Measurements from ENCODE around the gene USPL1. TPM values are rescaled to one million over a fixed set of nuclear protein-coding genes. Genes with fewer than 3 reads are reported as not detected.

Gene USPL1
- total RNA-seq, 1 donor: 11.6 TPM

DNA sequence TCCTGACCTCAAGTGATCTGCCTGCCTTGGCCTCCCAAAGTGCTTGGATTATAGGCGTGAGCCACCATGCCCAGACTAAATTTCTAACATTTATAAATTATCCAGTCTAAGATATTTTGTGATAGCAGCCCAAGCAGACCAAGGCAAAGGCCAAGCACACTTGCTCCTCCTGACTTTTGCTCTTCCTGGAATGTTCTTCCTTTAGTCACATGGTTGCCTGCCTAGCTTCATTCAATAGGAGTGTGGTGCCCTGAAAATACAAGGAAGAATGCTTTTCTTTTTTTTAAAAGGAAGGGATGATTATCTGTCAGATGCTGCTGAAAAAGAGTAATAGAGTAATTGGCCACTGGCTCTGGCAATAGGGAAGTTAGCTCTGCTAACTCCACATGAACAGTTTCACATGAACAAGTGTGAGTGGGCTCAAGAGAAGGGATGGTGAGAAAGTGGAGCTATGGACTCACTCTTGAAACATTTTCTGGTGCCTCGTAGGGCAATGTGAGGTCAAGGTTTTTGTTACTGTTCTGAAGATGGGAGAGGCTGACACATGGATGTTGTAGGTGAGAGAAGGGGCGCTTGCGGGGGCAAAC is 47.1 kb downstream of the USPL1 start:
- no peaks in the 10 kb centered on the region for H3K36me3 ChIP-seq (ENCODE audit: insufficient read depth, low read length)
- no peak for DNase-seq (ENCODE audit: insufficient read length, low spot score, missing footprints)
- H4K20me1 ChIP-seq (ENCODE audit: insufficient read depth, low read length): peaks cover 2% of the 10 kb centered on the region
- no peaks in the 10 kb centered on the region for H3K4me1 ChIP-seq (ENCODE audit: insufficient read depth, low read length)
- no peak overlapping the region for H2AFZ ChIP-seq (ENCODE audit: low read length)
- H3K4me2 ChIP-seq (ENCODE audit: insufficient read depth, low read length): no peak overlapping the region
- TF ChIP-seq, protein P1, sequence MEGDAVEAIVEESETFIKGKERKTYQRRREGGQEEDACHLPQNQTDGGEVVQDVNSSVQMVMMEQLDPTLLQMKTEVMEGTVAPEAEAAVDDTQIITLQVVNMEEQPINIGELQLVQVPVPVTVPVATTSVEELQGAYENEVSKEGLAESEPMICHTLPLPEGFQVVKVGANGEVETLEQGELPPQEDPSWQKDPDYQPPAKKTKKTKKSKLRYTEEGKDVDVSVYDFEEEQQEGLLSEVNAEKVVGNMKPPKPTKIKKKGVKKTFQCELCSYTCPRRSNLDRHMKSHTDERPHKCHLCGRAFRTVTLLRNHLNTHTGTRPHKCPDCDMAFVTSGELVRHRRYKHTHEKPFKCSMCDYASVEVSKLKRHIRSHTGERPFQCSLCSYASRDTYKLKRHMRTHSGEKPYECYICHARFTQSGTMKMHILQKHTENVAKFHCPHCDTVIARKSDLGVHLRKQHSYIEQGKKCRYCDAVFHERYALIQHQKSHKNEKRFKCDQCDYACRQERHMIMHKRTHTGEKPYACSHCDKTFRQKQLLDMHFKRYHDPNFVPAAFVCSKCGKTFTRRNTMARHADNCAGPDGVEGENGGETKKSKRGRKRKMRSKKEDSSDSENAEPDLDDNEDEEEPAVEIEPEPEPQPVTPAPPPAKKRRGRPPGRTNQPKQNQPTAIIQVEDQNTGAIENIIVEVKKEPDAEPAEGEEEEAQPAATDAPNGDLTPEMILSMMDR (IDR thresholded peaks at IDR 0.05; ENCODE audit: extremely low read depth, low read depth, low read length): no peak
- H3K4me3 ChIP-seq (ENCODE audit: insufficient read depth, low read length): no peak overlapping the region
- no peaks in the 10 kb centered on the region for H3K27me3 ChIP-seq (ENCODE audit: insufficient read depth, low read length)
- no peak overlapping the region for H3K27ac ChIP-seq (ENCODE audit: low read depth, low read length)
- no peaks in the 10 kb centered on the region for H3K9me3 ChIP-seq (ENCODE audit: low read depth, low read length)
- no peaks in the 10 kb centered on the region for H3K79me2 ChIP-seq (ENCODE audit: insufficient read depth, low read length)

DNA sequence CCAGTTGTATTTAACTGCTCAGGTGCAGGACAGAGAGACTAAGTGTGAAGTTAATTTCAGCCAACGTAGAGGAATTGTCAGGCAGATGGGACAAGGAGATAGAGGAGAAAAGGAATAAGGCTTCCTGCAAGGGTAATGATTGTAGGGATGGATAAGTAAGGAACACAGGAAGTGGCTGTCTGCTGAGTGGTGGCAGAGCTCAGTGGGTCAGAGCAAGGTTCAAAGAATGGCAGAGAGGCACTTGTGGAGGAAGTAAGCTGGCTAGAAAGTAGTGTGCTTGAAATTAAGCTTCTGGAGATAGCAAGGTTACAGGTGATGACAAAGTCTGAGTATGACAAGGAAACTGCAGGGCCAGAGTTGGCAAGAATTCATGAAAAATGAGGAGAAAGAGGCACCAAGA is 47.9 kb downstream of the USPL1 start:
- Histone ChIP-seq H3K4me3 (ENCODE audit: insufficient read depth, low read length) (no peak overlapping the region), H3K27me3 (ENCODE audit: insufficient read depth, low read length) (no peaks in the 10 kb centered on the region), H3K27ac (ENCODE audit: low read depth, low read length) (no peak overlapping the region), H3K4me1 (ENCODE audit: insufficient read depth, low read length) (no peaks in the 10 kb centered on the region), H2AFZ (ENCODE audit: low read length) (no peak overlapping the region), H4K20me1 (ENCODE audit: insufficient read depth, low read length) (no peaks in the 10 kb centered on the region), H3K79me2 (ENCODE audit: insufficient read depth, low read length) (no peaks in the 10 kb centered on the region), H3K4me2 (ENCODE audit: insufficient read depth, low read length) (no peak overlapping the region), H3K36me3 (ENCODE audit: insufficient read depth, low read length) (no peaks in the 10 kb centered on the region), H3K9me3 (ENCODE audit: low read depth, low read length) (no peaks in the 10 kb centered on the region)
- TF ChIP-seq, protein P1 (IDR thresholded peaks at IDR 0.05; ENCODE audit: extremely low read depth, low read depth, low read length): no peak
- DNase-seq (ENCODE audit: insufficient read length, low spot score, missing footprints): no peak

DNA sequence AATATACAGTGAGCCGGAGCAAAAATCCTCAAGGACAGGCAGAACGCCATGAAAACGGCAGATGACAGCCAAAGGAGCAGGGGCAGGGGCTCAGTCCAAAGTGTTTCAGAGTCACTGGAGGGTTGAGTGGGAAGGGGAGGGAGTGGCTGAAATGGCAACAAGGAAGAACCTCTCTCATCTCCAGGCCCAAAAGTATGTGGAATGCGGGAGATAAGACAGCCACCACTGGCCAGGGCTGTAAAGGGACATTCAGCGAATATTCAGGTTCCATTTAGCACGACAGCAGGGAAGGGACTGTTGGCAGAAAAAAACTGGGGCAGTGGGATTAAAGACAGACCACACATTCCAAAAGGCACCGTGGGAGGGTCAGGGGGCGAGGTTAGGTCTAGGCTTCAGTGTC is 48.4 kb downstream of the USPL1 start:
- H3K4me2 ChIP-seq (ENCODE audit: insufficient read depth, low read length): no peak overlapping the region
- H3K36me3 ChIP-seq (ENCODE audit: insufficient read depth, low read length): no peaks in the 10 kb centered on the region
- H3K9me3 ChIP-seq (ENCODE audit: low read depth, low read length): no peaks in the 10 kb centered on the region
- no peaks in the 10 kb centered on the region for H3K79me2 ChIP-seq (ENCODE audit: insufficient read depth, low read length)
- H3K4me1 ChIP-seq (ENCODE audit: insufficient read depth, low read length): no peaks in the 10 kb centered on the region
- no peaks in the 10 kb centered on the region for H4K20me1 ChIP-seq (ENCODE audit: insufficient read depth, low read length)
- DNase-seq (ENCODE audit: insufficient read length, low spot score, missing footprints): no peak
- TF ChIP-seq, protein P1 (IDR thresholded peaks at IDR 0.05; ENCODE audit: extremely low read depth, low read depth, low read length): no peak
- no peak overlapping the region for H3K4me3 ChIP-seq (ENCODE audit: insufficient read depth, low read length)
- no peak overlapping the region for H2AFZ ChIP-seq (ENCODE audit: low read length)
- H3K27me3 ChIP-seq (ENCODE audit: insufficient read depth, low read length): no peaks in the 10 kb centered on the region
- no peak overlapping the region for H3K27ac ChIP-seq (ENCODE audit: low read depth, low read length)

DNA sequence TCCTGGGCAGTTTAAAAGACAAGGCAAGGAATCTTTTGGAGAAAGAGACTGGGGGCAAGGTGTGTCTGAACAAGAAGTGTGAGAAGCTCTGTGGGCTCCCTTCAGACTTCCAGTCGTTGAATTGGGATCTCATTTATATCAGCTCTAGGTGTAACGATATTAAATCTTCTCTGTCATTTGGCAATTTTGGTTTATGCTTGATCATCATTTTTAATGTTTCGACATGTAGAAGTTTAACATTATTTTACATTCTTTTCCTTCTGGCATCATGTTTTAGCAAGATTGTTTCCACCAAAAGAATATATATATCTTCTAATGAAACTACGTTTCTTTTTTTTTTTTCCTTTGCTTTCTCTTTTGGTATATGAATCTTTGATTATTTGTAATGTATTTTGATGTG is 49.3 kb downstream of the USPL1 start:
- TF ChIP-seq, protein P1 (IDR thresholded peaks at IDR 0.05; ENCODE audit: extremely low read depth, low read depth, low read length): no peak
- no peaks in the 10 kb centered on the region for H3K4me1 ChIP-seq (ENCODE audit: insufficient read depth, low read length)
- no peak overlapping the region for H3K4me2 ChIP-seq (ENCODE audit: insufficient read depth, low read length)
- no peaks in the 10 kb centered on the region for H3K79me2 ChIP-seq (ENCODE audit: insufficient read depth, low read length)
- no peak overlapping the region for H2AFZ ChIP-seq (ENCODE audit: low read length)
- H3K27me3 ChIP-seq (ENCODE audit: insufficient read depth, low read length): no peaks in the 10 kb centered on the region
- H3K4me3 ChIP-seq (ENCODE audit: insufficient read depth, low read length): no peak overlapping the region
- no peak overlapping the region for H3K27ac ChIP-seq (ENCODE audit: low read depth, low read length)
- no peaks in the 10 kb centered on the region for H3K9me3 ChIP-seq (ENCODE audit: low read depth, low read length)
- no peaks in the 10 kb centered on the region for H3K36me3 ChIP-seq (ENCODE audit: insufficient read depth, low read length)
- H4K20me1 ChIP-seq (ENCODE audit: insufficient read depth, low read length): no peaks in the 10 kb centered on the region
- DNase-seq (ENCODE audit: insufficient read length, low spot score, missing footprints): no peak

Measured in osteoblast (primary cell).